GM12891 (cell line): Measurements from ENCODE around the gene SLC35C1.

Source experiments
- PAX5 ChIP-seq: IDR thresholded peaks from 2 replicates; pipeline ENCODE4 v1.6.1; 2011; ENCODE audit warnings: low read length, moderate library complexity, mild to moderate bottlenecking; ENCODE audit not compliant: insufficient read depth, severe bottlenecking
- POLR2A ChIP-seq: IDR thresholded peaks from 2 replicates; pipeline ENCODE4 v1.6.1; 2011; ENCODE audit warnings: low read depth, low read length, control low read depth
- POLR2AphosphoS5 ChIP-seq: IDR thresholded peaks from 2 replicates; pipeline ENCODE4 v1.6.1; 2011; ENCODE audit warnings: low read depth, low read length, control low read depth
- POU2F2 ChIP-seq: IDR thresholded peaks from 2 replicates; pipeline ENCODE4 v1.6.1; 2011; ENCODE audit warnings: low read depth, mild to moderate bottlenecking, control low read depth, low read length, moderate library complexity
- SPI1 ChIP-seq: IDR thresholded peaks from 2 replicates; pipeline ENCODE4 v1.6.1; 2011; ENCODE audit warnings: low read depth, low read length, control low read depth
- TAF1 ChIP-seq: IDR thresholded peaks from 2 replicates; pipeline ENCODE4 v1.6.1; 2011; ENCODE audit warnings: low read depth, low read length, control low read depth

DNA sequence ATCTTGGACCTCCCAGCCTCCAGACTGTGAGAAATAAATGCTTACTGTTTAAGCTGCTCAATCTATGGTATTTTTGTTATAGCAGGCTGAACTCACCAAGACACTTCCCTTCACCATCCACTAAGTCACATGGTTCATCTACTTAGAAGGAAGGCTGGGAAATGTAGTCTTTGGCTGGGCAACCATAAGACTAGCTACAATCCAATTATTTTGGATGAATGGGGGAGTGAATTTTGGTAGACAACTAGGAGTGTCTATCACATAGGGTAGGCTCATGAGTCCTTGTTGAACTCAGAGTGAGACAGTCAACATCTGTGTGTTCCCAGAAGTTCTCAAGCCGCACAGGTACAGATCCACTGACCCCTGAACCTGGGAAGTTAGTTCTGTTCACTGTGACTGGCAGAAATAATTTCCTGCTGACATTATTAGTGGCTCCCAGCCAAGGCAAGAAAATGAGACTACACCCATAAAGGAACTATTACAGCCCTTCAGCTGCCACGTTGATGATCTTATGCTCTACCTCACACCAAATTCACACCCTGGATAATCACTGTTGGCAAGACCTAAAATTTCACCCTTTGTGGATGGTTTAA, 3.1 kb upstream of the SLC35C1 start:
- TF ChIP-seq POLR2A (no peak), POLR2AphosphoS5 (no peak), TAF1 (no peak), PAX5 (no peak), SPI1 (0 out of 2 replicates have a peak, but pooled peaks have one; percentile 26), POU2F2 (no peak)
